ENCODE data around the gene SLC51A.

SLC51A gene

GRCh38 chr3:196216681-196217211 lies 412 bp downstream of the SLC51A start:
- DNase-seq (ENCODE audit: low read depth): no peak

DNA sequence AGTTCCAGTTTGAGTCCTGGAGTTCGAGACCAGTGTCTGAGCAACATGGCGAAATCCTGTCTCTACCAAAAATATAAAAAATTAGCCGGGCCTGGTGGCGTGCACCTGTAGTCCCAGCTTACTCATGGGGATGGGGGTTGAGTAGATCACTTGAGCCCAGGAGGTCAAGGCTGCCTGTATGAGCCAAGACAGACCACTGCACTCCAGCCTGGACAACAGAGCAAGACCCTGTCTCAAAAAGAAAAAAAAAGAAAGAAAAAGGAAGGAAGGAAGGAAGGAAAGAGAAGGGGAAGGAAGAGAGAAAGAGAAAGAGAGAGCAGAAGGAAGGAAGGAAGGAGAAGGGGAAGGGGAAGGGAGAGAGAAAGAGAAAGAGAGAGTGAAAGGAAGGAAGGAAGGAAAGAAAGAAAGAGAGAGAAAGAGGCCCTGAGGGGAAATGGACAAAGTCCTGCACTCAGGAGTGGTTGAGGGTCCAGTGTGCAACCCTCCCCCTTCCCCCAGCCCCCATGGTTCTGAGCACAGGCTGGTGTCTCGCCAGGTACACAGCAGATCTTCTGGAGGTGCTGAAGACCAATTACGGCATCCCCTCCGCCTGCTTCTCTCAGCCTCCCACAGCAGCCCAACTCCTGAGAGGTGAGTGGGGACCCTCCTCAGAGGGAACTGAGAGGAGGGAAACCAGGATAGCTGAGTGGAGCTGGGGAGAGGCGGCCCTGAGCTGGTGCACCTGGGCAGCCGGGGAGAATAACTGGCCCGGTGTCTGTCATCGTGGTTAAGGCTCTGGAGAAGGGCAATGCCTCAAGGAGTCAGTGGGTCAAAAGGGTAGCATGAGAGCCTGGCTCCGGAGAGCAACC lies 1.2 kb downstream of the SLC51A start:
- DNase-seq (ENCODE audit: low read depth): no peak

DNA sequence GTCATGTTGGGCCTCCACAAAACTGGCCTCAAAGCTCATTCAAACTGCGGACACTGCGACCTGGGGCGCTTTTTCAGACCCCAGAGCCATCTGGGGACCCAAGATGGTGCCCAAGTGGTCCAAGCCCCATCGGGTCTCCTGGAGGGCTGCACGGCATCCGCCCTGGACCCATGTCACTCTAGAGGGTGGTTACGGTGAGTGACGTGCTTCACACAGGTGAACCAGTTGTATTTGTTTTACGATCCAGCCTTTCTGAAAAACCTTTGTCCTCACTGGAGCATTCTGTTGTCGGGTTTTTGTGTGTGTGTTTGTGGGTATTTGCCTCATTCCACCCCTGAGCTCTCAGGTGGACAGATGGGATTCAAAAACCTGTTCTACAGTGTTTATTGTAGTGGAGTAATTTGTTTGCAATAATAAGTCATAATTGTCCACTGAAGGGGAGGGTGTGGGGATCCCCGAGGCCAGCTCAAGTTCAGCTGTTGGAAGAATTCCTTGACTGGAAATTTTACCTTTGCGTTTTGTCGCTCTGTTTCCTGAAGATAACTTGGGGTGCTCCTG lies 1.9 kb downstream of the SLC51A start:
- no peak for DNase-seq (ENCODE audit: low read depth)

- peak; percentile 43 for DNase-seq (ENCODE audit: low read depth)
Measured at GRCh38 chr3:196219194-196219969, 3.0 kb downstream of the SLC51A start.

DNA sequence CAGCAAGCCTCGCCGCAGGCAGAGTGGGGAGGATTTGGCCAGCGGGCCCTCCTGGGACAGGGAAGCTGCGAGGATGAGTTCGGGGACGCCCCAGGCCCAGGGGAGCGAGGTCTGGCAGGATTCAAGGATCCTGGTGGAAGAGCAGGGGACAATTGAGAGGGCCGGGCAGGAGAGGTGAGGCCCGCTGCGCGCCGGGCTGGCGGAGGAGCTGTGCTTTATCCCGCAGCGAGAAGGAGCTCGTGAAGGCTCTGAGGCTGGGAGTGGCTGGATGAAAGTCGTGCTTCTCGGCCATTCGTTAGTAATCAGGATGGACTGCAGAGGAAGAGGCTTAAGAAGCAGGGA lies 3.6 kb downstream of the SLC51A start:
- no peak for DNase-seq (ENCODE audit: low read depth)

DNA sequence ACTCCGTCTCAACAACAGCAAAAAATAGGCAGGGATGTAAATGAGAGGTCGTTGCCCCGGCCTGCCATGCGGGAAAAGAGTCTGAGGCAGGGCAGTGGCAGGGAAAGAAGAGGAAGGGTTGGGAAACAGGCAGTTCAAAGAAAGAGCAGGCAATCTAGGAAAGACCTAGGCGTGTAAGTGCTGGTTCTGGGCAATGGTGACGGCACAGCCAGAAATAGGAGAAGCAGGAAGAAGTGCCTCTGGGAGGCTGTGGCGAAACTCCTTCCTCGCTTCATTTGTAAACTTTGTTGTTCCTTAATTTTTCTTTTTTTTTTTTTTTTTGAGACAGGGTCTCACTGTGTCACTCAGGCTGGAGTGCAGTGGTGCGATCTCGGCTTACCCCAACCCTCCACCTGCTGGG lies 4.3 kb downstream of the SLC51A start:
- no peak for DNase-seq (ENCODE audit: low read depth)

- DNase-seq (ENCODE audit: low read depth): no peak
Measured at GRCh38 chr3:196220991-196221390, 4.7 kb downstream of the SLC51A start.

- DNase-seq (ENCODE audit: low read depth): no peak
Measured at GRCh38 chr3:196222876-196223595, 6.7 kb downstream of the SLC51A start.

- DNase-seq (ENCODE audit: low read depth): no peak
Measured at GRCh38 chr3:196225086-196225485, 8.8 kb downstream of the SLC51A start.

DNA sequence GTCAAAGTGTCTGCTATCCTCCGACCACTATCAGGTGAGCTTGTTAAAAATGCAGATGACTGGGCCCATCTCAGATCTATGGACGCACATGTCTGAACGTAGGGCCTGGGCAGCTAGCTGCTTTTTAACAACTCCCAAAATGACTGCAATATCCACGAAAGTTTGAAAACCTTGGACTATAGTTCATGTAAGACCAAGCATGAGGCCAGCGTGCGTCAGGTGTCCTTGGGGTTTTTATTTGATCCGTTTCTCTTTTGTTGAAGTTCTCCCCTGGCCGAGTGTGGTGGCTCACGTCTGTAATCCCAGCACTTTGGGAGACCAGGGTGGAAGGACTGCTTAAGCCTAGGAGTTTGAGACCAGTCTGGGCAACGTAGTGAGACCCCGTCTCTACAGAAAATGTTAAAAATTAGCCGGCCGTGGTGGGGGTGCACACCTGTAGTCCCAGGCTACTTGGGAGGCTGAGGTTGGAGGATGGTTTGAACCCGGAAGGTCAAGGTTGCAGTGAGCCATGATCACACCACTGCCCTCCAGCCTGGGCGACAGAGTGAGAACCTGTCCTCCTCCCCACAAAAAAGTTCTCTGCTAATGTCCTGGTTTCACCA lies 9.5 kb downstream of the SLC51A start:
- DNase-seq (ENCODE audit: low read depth): no peak

DNA sequence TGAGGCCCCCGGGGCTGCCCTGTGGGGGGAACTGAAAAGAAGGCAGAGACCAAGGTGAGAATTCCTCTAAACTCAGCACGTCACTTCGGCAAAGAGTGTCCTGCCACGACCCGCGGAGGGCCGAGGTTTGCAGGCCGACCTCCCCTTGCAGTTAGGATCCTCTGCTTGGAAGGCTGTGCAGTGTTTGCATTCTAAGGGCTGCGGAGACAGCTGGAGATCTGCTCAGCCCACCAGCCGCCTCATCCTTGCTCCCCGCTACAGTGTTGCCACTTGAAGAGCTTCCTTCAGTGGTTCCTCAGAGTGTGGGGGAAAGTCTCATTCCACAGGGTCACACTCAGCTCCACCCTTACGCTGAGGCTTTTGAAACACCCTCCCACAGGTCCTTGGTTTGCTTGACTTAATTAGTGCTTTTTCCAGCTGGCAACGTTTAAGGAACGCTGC lies 10.8 kb downstream of the SLC51A start:
- no peak for DNase-seq (ENCODE audit: low read depth)

- no peak for DNase-seq (ENCODE audit: low read depth)
Measured at GRCh38 chr3:196227629-196228493, 11.5 kb downstream of the SLC51A start.

DNA sequence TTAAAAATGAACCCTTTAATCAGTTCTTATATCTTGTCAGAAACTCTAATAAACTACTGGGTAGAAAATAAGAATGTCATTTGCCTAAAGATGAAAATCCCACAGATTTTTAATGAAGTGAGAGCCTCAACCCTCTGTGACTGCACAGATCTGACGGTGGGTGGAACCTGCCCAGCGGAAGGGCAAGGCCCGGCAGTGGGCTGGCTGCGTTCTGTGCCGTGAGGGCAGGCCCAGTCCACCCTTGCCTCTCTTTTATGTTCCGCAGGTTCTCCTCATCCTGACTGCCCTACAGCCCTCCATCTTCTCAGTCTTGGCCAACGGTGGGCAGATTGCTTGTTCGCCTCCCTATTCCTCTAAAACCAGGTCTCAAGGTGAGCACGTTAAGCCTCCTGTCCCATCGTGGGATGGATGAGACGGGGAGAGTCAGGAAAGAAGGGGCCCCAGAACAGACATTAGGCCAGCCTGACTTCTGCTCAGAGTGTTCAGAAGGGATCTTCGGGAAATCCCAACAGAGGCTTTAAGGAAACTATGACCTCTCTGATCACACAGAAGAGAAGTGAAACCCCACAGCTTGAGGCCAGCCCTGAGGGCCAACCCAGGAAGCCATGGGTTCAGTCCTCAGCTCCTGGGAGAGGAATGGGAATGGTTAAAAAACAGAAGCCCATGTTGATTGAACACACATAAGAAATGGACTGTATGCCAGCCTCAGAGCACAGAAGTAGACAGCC lies 16.0 kb downstream of the SLC51A start:
- no peak for DNase-seq (ENCODE audit: low read depth)

DNA sequence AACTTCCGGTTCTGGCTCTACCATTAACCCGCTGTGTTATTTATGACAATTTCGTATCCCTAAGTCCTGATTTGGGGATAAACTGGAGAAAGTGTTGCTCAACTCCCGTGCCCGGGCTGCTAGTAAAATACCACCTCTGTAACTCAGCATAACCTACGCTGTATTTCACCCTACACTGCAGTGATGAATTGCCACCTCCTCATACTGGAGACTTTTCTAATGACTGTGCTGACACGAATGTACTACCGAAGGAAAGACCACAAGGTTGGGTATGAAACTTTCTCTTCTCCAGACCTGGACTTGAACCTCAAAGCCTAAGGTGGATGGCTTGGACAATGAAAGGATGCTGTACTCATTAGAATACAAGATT lies 16.5 kb downstream of the SLC51A start:
- no peak for DNase-seq (ENCODE audit: low read depth)

- no peak for DNase-seq (ENCODE audit: low read depth)
Measured at GRCh38 chr3:196235452-196236122, 19.3 kb downstream of the SLC51A start.

GRCh38 chr3:196236223-196236622 lies 19.9 kb downstream of the SLC51A start:
- no peak for DNase-seq (ENCODE audit: low read depth)

DNA sequence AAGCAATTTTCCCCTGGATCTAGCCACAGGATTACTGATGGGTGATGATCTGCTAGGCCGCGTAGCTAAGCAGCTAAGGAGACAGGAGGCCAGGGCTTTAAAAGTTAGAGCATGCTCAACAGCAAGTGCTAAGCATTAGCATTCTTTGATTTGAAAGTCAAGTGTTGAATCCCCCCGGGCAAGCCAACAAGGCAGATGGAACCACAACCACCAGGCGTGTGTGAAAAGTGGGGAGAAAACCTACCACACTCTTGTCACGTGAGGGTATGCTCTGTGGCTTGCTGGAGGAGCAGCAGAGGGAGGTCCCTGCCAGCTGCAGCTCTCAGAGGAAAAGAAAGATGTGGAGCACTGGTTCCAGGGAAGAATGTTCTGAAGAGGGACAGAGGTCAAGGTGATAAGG lies 20.9 kb downstream of the SLC51A start:
- no peak for DNase-seq (ENCODE audit: low read depth)

DNA sequence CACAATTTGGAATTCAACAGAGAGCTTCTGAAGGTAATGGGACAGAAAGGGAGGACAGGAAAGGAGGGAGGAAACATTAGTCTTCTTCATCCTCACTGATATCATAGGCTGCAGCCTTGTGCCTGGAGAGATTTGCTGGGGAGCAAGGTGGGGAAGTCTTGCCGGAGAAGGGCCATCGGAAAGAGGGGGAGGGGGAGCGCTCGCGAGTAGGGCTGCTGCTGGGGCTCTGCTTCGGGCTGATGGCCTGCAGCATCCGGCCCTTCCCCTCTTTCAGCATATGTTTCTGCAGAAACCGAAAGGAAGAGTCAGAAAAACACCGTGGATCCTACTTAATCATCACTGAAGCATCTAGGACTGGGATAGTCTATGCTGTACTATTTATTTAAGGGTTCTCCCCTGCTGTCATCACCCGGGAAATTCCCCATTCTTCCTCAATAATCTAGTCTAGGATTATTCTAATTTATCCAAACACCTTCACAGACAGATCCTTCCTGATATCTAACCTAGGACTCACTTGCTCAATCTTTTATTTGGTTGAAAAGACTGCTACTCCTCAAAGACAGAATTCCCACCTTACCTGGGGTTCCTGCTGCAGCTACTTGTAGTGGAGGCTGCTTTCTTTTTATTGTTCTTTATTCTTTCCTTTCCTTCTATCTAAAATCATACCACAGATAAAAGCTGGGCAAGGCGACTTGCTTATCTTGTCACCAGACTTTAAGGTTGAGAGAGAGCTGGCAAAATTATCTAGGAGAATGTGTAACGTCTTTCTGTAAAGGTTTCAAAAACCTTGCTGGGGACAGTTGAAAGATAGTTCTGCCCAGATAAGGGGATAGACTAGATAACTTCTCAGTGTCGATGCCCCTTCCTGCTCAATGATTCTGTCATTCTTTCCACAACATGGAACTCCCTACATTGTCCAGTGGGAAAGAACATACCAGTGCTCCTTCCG lies 22.6 kb downstream of the SLC51A start:
- no peak for DNase-seq (ENCODE audit: low read depth)
